Thoracic aorta (tissue), 2 donors: ENCODE measurements around the gene STX4. TPM values are rescaled to one million over a fixed set of nuclear protein-coding genes. Genes with fewer than 3 reads are reported as not detected.

Source experiments
- ATAC-seq: fragments of 150-250 bp; one replicate; pipeline ENCODE4 v1.8.0; 2017; ENCODE audit warnings: low read depth; ENCODE audit not compliant: insufficient number of reproducible peaks, low FRiP score
- DNase-seq: peaks from one replicate; pipeline ENCODE4 v3.0.0-alpha.2; 2020; ENCODE audit warnings: low spot score
- H3K27ac ChIP-seq, 2 donors: fragments of 200-600 bp; sonication (generic); 1 replicate in 1 of 2; 2 replicates in 1 of 2; pipeline ENCODE4 v1.5.1; 2016; ENCODE audit warnings: mild to moderate bottlenecking in 2 of 2, moderate library complexity in 2 of 2
- H3K27me3 ChIP-seq: fragments of 200-600 bp; sonication (generic); replicated peaks from 2 replicates; pipeline ENCODE4 v1.6.0; 2016; ENCODE audit warnings: mild to moderate bottlenecking; ENCODE audit not compliant: insufficient read depth
- H3K36me3 ChIP-seq: fragments of 200-600 bp; sonication (generic); one replicate; pipeline ENCODE4 v1.5.1; 2016
- H3K4me1 ChIP-seq, 2 donors: fragments of 200-600 bp; sonication (generic); 1 replicate in 1 of 2; 2 replicates in 1 of 2; pipeline versions ENCODE4 v1.5.1 to v1.6.0; 2016; ENCODE audit warnings: low read depth in 2 of 2, mild to moderate bottlenecking in 1 of 2; ENCODE audit not compliant: control insufficient read depth in 1 of 2
- H3K4me3 ChIP-seq: fragments of 200-600 bp; sonication (generic); 2 replicates; pipeline ENCODE4 v1.5.1; 2016; ENCODE audit warnings: mild to moderate bottlenecking
- H3K9me3 ChIP-seq: fragments of 200-600 bp; sonication (generic); 2 replicates; pipeline ENCODE4 v1.5.1; 2016
- total RNA-seq, 2 donors: library from RNA; depleted of rRNA; stranded (reverse); fragments of >200 nt; gene quantifications; one replicate each; pipeline versions ENCODE4 v1.1.0 to v1.2.3, GENCODE V29; 2016
- TF ChIP-seq, protein P1 (sequence below): fragments of 200-600 bp; sonication (generic); IDR thresholded peaks from one replicate; pipeline ENCODE4 v1.5.1; 2019; ENCODE audit warnings: antibody characterized with exemption

Gene STX4
- total RNA-seq, 2 donors from 2014 or later, result 39.3 to 50.5 TPM

DNA sequence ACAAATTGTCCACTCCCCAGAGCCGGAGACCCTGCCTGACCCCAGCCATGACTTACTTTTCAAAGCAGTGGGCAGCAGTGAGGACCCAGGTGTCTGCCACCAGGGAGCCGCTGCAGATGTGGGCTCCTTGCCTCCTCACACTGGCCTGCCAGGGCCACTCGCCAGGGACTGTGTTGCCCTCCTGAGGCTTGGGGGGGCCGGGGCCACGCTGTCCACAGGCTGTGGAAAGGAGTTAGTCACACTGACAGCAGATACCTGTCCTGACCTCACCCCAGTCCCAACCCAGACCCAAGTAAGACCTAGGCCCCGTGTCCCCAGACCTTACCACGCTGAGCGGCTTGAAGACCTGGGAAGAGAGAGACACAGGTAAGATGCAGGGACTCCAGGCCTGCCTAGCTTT lies 54.1 kb downstream of the STX4 start:
- TF ChIP-seq, protein P1, sequence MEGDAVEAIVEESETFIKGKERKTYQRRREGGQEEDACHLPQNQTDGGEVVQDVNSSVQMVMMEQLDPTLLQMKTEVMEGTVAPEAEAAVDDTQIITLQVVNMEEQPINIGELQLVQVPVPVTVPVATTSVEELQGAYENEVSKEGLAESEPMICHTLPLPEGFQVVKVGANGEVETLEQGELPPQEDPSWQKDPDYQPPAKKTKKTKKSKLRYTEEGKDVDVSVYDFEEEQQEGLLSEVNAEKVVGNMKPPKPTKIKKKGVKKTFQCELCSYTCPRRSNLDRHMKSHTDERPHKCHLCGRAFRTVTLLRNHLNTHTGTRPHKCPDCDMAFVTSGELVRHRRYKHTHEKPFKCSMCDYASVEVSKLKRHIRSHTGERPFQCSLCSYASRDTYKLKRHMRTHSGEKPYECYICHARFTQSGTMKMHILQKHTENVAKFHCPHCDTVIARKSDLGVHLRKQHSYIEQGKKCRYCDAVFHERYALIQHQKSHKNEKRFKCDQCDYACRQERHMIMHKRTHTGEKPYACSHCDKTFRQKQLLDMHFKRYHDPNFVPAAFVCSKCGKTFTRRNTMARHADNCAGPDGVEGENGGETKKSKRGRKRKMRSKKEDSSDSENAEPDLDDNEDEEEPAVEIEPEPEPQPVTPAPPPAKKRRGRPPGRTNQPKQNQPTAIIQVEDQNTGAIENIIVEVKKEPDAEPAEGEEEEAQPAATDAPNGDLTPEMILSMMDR, result no peak
- H3K27ac ChIP-seq, result no peak overlapping the region
- ATAC-seq (no peak), DNase-seq (no peak)
- H3K27me3 ChIP-seq, result no peaks in the 10 kb centered on the region
- H3K9me3 ChIP-seq, result no peaks in the 10 kb centered on the region
- H3K4me3 ChIP-seq, result no peak overlapping the region
- peaks cover 31% of the 10 kb centered on the region for H3K36me3 ChIP-seq
- H3K4me1 ChIP-seq, result no peaks in the 10 kb centered on the region

DNA sequence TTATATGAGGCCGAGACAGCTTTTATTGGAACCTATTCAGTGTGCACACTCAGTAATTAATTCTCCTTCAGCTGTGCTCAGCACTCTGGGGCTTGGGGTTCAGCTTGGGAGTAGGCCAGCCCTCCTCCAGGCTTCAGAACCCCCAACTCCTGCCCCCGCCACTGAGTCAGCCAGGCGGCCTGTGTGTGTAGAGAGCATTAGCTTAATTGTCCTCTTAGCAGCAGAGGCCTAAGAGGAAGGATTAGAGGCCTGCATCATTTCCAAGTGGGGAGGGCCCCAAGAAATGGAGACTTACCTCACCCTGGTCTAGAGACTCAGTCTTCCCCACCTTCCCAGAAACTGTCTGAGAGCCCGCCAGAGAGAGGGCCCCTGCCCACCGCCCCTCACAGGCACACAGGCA lies 54.6 kb downstream of the STX4 start:
- TF ChIP-seq, protein P1, result no peak
- no peaks in the 10 kb centered on the region for H3K9me3 ChIP-seq
- ATAC-seq (no peak), DNase-seq (no peak)
- H3K36me3 ChIP-seq, result peaks cover 30% of the 10 kb centered on the region
- H3K4me1 ChIP-seq, result no peaks in the 10 kb centered on the region
- H3K27ac ChIP-seq, result no peak overlapping the region
- no peak overlapping the region for H3K4me3 ChIP-seq
- H3K27me3 ChIP-seq, result no peaks in the 10 kb centered on the region

DNA sequence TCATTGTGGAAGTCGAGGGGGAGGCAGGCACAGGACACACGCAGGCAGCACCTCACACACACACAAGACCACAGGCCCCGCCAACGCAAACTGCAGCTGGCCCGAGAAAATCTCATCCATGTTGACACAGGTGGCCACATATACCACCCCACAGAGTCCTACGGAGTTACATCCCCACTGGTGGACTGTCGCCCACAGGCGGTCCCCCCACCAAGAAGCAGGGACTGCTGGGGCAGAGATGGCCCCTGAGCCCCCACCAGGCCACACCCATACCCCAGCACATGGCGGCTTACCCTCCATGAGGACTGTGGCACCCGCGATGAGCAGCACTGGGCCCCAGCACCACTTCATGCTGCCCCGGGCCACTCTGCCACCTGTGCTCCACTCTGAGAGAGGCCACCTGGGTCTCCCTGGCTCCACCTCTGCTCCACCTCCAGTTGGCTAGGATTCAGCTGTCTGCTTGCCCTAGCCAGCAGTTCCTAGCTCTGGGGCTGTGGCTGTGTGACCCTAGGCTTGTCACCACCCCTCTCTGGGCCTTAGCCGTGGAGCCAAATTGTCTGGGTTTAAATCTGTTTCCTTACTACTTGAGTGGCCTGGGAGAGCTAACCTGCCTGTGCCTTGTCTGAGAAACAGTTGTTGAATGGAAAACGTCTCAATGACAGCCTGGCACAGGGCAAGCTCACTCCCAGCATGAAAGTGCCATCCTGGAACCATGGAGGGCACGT lies 55.3 kb downstream of the STX4 start, which contains the start of gene PRSS53:
PRSS53 (minus strand) TSS at position 485 of the 725 bp plus-strand sequence; CDS start at position 351, 134 bp downstream.
- no peak for ATAC-seq
- Histone ChIP-seq H3K4me1 (no peaks in the 10 kb centered on the region), H3K4me3 (no peak within 1 kb of the TSS), H3K9me3 (no peaks in the 10 kb centered on the region), H3K27ac (no peak within 1 kb of the TSS), H3K36me3 (peaks cover 27% of the 10 kb centered on the region), H3K27me3 (no peaks in the 10 kb centered on the region)
- TF ChIP-seq, protein P1, result no peak
- no peak for DNase-seq

DNA sequence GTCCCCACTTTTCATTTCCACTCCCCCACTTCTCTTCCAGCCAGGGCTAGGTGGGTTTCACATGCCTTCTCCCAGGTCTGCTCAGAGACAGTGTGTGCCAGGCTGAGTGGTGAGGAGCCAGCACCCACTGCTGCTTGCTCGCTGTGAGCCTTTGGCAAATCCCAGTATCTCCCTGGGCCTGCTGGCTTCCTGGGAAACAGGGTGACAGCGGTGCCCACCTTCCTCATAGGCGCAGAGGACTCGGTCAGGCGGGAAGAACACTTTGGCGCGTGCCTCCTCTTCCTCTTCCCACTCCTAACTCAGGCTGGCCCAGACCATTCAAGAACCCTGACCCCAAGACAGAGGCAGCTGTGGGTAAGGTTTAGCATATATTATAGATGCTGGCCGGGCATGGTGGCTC lies 55.8 kb downstream of the STX4 start:
- TF ChIP-seq, protein P1, result no peak
- Histone ChIP-seq H3K9me3 (no peaks in the 10 kb centered on the region), H3K36me3 (peaks cover 25% of the 10 kb centered on the region), H3K27ac (no peak overlapping the region), H3K27me3 (no peaks in the 10 kb centered on the region), H3K4me1 (no peaks in the 10 kb centered on the region), H3K4me3 (no peak overlapping the region)
- ATAC-seq, result no peak
- DNase-seq, result no peak

Other genes with a start within 250 kb of the STX4 start
- gene ZNF629, start 246.4 kb upstream of the STX4 start, total RNA-seq, result 10 to 100 TPM; 10.7 to 18.8 TPM
- gene BCL7C, start 139.5 kb upstream of the STX4 start, total RNA-seq, result 10 to 100 TPM; 35.6 to 55.2 TPM
- gene CTF1, start 136.9 kb upstream of the STX4 start, total RNA-seq, result 1 to 10 TPM; 3.8 TPM
- gene FBXL19, start 110.0 kb upstream of the STX4 start, total RNA-seq, result 10 to 100 TPM; 14.5 to 18.7 TPM
- 10 to 100 TPM; 19.0 to 35.7 TPM for gene ORAI3, start 84.5 kb upstream of the STX4 start, total RNA-seq
- gene SETD1A, start 75.8 kb upstream of the STX4 start, total RNA-seq, result 10 to 100 TPM in 1 of 2 donors, 1 to 10 TPM in 1; 7.4 to 14.6 TPM
- gene HSD3B7, start 48.4 kb upstream of the STX4 start, total RNA-seq, result 10 to 100 TPM; 16.4 to 26.8 TPM
- gene STX1B, start 22.9 kb upstream of the STX4 start, total RNA-seq, result 1 to 10 TPM in 1 of 2 donors, under 1 TPM in 1; 0.68 to 1.6 TPM
- gene ZNF668, start 40.7 kb downstream of the STX4 start, total RNA-seq, result 10 to 100 TPM; 10.3 to 14.5 TPM
- 10 to 100 TPM; 10.2 to 17.9 TPM for gene ZNF646, start 40.9 kb downstream of the STX4 start, total RNA-seq
- gene PRSS53, start 55.4 kb downstream of the STX4 start, total RNA-seq, result 10 to 100 TPM; 10.6 to 13.7 TPM
- 100 to 1,000 TPM in 1 of 2 donors, 10 to 100 TPM in 1; 88.7 to 187 TPM for gene VKORC1, start 61.2 kb downstream of the STX4 start, total RNA-seq
- gene BCKDK, start 74.8 kb downstream of the STX4 start, total RNA-seq, result 10 to 100 TPM; 35.1 to 58.5 TPM
- 10 to 100 TPM; 62.5 to 75.7 TPM for gene KAT8, start 84.1 kb downstream of the STX4 start, total RNA-seq
- not detected for gene PRSS8, start 102.2 kb downstream of the STX4 start, total RNA-seq
- gene PRSS36, start 116.5 kb downstream of the STX4 start, total RNA-seq, result 10 to 100 TPM in 1 of 2 donors, 1 to 10 TPM in 1; 1.3 to 14.8 TPM
- 100 to 1,000 TPM in 1 of 2 donors, 10 to 100 TPM in 1; 63.9 to 141 TPM for gene FUS, start 146.6 kb downstream of the STX4 start, total RNA-seq
- 10 to 100 TPM; 19.2 to 23.0 TPM for gene PYCARD, start 169.2 kb downstream of the STX4 start, total RNA-seq
- under 1 TPM in 1 of 2 donors, not detected in 1; 0.07 TPM for gene TRIM72, start 180.6 kb downstream of the STX4 start, total RNA-seq
- gene PYDC1, start 183.6 kb downstream of the STX4 start, total RNA-seq, result not detected
- 10 to 100 TPM; 31.2 to 31.5 TPM for gene ITGAM, start 226.4 kb downstream of the STX4 start, total RNA-seq